Stimulated activated CD4-positive, alpha-beta T cell treated with anti-CD3 and anti-CD28 coated beads, TNF-alpha, amount 100 ng/mL, for 48 hours (primary cell): ENCODE measurements around the gene ARHGAP10.
"Not testable (repeated sequence)": the region's sequence is repeated elsewhere in the genome, so short reads cannot be mapped to it uniquely, and the experiment has no call there.

Experiments used
- DNase-seq, 3 donors: peaks; one replicate each; pipeline ENCODE4 v3.0.0-alpha.2; 2020; ENCODE audit warnings: low read depth in 3 of 3

ARHGAP10 gene

DNA sequence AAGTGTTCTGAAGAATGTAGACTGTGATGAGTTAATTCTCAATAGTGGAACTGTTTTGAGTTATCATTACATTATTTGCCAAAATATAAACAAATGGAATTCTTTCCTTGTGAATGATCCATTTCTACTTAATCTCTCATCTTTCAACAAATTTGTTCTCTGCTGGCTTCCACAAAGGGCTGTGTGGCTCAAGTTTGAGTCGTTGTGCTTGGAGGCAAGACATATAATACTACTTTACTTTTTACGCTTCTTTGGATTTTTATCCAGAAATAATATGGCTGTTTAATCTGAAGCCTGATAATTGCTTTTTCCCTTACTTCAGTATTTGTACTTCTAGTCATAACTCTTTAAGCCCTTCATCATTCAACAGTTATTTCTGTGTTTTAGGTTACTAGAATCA lies 169.5 kb downstream of the ARHGAP10 start:
- no peak for DNase-seq

DNA sequence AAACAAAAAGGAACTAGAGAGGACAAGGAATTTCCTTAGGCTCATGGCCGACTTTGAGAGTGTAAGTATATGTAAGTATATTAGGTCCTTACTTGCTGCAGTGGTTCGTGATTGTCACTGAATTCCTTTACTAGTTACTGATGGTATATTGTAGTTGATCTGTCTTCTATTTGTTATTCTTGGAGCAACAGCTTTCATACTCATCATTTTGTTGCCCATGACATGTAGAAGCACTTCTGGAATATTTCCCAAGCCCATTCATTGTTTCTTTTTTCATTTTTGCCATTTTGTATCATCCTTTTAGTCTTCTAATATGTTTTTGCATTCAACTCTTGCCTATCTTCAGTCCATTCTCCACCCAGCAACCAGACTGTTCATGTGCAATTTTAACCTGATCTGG lies 170.0 kb downstream of the ARHGAP10 start:
- no peak for DNase-seq

DNA sequence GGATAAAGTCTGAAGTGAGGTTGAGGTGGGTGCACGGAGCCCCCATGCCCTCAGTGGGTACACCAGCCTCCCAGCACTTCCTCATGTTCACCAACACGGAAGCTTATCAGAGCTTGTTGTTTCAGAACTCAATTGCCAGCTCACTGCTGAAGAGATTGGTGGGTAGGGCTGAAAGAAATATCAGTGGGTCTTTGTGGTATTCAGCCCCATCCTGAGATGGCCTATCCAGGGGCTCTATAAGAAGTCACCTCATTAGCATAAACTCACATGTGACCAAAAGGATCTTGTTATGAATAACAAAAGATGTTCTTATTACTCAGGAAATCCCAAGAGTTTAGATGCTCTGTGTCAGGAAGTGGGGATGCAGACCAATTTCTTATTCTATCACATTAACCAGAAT lies 177.3 kb downstream of the ARHGAP10 start:
- DNase-seq = no peak

DNA sequence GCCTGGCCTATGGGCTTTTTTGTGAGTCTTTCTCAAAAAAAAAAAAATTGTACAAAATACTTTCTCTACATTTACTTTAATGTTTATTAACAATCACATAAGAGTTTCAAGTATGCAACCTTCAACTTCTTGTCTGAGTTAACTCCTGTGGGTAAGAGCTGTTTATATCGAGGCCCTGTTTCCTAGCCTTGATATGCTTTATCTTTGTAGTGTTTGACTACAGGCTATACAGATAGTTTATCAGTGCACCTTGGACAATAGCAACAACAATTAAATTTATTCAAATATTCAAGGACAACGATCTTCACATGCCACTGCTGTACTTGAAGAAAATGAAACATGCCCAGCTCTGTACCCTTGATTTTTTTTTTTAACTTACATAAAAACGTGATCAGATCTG lies 178.4 kb downstream of the ARHGAP10 start:
- no peak for DNase-seq

DNA sequence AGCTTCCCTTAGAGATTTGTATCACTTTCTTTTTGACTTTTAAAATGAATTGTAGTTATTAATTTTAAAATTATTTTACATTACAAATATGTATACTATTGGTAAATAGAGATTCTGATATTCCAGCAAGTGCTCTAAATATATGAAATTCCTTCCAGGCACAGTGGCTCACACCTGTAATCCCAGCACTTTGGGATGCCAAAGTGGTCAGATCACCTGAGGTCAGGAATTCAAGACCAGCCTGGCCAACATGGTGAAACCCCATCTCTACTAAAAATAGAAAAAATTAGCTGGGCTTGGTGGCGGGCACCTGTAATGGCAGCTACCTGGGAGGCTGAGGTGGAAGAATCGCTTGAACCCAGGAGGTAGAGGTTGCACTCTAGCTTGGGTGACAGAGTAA lies 180.2 kb downstream of the ARHGAP10 start:
- not testable (repeated sequence) for DNase-seq

DNA sequence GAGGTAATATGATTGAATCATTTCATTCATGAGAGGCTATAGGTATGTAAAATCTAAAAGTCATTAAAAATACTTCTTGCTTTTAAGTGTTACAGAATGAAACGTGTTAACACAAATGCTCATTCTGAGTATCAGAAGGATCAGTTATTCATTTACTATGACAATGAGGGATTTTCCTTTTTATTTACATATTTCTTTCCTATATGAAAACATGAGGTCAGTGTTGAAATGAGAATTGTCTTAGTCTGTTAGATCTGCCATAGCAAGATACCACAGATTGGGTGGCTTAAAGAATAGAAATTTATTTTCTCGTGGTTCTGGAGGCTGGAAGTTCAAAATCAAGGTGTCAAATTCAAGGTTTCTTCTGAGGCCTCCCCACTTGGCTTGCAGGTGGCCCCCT lies 181.2 kb downstream of the ARHGAP10 start:
- DNase-seq = no peak

DNA sequence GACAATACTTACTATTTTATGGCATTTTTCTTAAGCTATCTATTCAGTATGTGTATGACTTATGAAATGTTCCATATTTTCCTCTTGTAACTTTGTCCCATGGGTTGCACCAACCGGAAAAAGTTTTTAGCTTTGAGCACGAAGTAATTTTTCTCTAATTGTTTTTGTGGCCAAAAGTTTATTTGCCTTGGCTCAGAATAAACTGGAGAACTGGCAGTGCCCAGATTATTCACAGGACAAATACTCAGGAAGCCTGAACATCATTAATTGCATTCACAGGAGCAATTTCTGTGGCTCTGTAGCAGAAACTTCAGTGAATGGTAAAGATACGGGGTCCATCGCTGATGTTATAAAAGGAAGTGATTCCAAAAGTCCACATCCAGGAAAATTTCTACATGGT lies 184.5 kb downstream of the ARHGAP10 start:
- DNase-seq = no peak

DNA sequence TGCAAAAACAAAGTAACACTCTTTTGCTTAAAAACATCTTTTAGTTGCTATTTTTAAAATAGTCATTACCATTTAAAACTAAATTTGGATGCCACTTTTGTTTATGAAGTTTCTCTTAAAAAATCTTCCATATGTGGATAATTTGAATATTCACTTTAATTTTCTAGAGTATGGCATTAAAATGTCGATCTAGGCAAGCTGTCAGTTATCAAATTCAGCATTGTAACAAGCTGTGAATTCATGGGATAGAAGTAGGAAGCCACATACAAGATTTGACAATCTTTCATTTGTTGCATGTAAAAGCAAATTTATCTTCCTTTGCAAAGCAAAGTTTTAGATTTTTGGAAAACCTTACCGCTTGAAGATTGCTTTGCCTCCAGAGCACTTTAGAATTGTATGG lies 191.5 kb downstream of the ARHGAP10 start:
- DNase-seq = no peak

DNA sequence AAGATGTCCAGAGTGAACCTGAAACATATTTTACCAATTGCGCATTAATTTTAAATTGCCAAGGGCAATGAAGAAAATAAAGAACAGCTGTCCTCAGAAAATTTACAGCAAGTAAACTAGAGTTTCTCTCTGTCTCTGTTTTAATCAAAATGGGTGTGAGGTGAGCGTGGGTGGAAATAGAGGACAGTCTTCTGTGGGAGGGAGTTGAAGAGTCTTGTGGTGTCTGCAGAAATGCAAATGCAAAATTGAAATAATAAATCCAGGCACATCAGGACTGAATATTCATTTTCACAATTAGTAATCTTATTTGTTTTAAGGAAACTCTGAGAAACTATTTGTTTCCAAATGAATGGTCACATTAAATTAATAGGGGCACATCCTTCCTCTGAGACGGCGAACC lies 192.0 kb downstream of the ARHGAP10 start:
- DNase-seq = no peak

DNA sequence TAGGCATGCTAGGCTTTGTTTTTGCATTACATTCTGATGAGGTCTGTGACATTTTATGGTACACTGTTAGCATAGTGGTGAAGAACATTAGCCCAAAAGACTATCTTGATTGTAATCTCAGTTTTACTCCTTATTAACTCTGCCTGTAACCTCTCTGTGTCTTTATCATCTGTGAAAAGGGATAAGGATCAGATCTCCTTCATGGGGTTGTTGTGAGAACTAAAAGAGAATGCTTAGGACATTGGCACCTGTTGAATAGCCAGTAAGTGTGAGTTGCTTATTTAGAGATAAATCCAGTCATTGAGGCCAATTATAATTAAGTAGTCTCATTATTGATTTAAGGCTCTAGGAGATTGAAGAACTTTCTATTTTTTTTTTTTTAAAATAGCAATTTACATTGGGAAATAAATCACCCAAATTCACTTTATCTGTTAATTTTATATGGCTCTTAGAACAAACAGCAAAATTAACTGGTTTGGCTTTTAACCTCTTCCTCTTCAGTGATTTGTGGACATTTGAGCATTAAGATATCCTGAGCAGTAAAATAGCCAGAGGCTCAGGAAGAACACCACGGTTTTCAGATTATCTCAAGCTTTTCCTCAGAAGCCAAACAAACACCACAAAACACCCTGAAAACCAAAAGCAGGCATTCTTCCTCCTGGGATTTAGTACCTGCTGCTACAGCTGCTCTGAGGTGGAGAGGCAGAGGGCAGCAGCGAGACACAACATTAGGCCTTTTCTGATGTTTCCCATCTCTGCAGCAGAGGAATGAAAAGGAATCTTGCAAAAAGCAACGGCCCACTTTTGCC lies 192.9 kb downstream of the ARHGAP10 start:
- DNase-seq = no peak

DNA sequence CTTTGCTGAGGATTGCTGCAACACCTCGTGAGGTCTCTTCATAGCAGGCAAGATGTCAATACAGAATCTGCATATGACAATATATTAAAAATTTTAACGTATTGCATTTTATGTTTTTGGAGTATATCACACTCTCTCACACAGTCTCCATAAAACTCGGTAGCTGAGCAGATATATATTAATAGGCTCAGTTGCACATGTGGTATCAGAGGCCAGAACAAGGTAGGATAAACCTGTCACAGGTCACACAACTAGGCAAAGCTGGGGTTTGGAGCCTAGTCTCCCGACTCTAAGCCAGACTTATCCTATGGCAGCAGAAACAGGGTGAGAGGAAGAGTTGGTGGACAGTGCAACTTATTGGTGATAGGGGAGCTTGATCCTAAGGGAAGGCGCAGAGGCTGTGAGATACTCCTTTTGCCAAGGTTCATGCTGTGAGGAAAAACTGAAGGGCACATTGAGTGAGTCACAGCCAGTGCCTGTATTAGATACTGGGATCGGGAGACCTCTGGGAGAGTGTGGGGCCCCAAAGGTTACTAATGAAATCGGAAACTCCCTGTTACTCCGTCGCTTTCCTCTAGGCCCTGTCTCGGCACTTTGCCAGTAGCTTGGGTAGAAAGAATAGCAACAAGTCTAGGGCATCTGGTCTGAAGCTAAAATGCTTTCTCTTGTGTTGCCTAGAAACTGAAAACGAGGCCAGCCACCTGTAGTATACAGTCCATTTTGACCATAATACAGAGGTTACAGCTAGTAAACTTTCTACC lies 195.7 kb downstream of the ARHGAP10 start:
- DNase-seq = no peak

DNA sequence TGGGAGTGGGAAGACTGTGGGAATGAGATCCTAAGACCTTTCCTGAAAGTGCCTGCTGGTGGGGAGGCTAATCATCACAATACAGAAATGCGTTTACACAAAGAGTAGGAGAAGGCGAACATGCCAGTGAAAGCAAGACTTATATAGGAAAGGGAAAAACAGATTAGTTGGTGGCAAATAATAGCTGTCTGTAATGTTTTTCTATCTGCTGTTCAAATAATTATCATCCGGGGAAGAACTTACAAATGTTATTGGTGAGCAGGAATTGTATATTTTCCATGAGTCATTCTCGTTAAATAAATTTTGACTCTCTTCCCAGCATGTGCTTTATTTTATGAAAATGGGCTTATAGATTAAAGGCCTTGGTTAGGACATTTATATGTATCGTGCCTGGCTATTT lies 196.5 kb downstream of the ARHGAP10 start:
- DNase-seq = no peak

DNA sequence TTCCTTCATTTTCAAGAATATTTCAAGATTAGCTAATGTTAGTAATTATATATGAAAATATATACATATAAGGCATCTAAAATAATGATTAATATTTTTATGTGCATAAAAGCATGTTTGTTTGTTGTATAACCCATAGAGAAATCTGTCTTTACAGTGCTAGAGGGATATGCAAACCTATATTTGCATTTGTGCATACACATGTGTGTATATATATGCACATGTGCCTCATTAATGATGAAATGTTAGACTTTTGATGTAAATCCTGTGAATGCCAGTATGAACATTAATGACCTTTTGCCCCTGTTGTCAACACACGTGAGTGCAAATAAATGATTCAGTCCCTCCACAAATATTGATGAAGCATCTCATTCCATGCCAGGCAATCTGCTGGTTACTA lies 197.9 kb downstream of the ARHGAP10 start:
- DNase-seq = no peak

DNA sequence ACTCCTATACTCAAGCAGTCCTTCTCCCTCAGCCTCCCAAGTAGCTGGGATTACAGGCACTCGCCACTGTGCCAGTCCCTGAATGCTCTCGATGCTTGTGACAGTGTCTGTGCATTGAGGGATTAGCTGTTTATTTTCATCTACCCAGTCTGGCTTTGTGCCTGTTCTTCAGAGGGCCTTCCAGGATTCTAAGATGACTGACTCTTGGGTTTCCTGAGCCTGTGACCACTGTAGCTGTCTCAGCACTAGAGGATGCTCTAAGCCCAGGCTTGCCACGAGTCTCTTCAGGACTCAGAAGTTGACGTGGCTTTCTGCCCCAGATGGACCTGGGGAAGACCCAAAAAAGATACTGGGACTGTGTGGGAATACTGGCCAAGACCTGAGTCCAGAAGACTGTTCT lies 201.4 kb downstream of the ARHGAP10 start:
- no peak for DNase-seq

DNA sequence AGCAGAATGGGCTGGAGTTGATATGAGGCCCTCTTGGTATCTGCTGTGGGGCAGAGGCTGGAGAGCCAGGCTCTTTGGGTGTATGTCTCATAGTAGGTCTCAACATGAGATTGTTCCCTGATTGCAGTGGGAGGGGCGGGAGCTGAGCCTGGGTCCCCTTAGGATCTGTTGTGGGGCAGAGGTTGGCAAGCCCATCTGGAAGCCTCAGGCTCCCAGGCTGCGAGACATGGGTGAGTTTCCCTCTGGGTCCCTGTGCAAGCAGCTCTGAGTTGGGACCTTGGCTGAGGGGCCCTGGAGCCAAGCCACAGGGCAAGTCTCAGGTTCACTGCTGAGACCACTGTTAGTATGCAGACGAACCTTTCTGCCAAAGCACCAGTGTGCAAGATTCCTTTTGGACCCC lies 201.9 kb downstream of the ARHGAP10 start:
- no peak for DNase-seq

DNA sequence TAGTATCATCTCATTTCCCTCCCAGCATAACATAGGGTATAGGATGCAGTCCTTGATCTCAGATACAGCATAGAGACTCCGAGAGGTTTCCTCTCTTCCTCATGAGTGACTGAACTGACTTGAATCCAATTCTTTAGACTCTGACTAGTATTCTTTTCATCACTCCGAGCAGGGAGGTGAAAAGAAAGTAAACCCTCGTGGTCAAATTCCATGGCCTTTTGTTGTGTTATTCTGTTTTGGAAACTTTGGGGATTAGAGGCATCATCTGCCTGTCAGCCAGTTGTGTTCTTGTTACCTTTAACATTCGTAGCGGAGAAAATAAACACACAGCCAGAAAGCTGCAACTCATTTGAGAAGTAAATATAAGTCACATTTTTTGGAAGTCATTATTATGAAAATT lies 206.6 kb downstream of the ARHGAP10 start:
- DNase-seq = no peak

DNA sequence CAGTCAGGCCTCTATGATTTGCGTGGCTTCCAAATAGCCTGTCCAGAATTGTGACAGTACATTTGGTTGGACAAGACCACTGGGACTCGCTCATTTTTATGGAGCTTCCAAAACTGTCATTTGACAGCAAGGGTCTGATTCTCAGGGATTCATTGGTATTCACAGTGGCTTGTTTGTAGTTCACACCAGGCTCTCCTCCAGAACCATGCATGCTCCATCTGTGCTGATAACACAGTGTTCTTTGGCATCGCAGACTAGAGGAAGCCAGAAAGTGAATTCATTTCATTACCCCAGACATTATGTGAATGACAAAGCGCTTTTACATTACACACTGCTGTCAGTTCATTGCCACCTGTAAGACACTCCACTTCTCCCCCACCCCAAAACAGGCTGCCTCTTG lies 208.3 kb downstream of the ARHGAP10 start:
- no peak for DNase-seq

DNA sequence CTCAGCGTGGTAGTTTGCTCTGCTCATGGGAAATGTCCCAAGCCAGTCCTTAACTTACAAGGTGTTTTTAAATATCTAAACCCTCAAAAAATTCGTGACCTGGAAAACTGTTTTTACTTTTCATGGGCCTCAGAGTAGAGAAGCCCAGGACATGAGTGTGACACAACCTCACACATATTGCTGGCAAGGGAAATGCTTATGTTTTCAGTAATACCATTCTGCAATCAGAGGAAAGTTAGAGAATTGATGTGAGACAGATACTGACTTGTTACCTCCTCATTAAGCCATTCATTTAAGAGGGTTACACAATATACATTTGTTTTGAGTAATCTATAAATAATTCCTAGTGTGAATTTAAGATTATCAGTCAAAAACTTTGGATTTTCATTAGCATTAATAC lies 209.5 kb downstream of the ARHGAP10 start:
- DNase-seq = no peak

DNA sequence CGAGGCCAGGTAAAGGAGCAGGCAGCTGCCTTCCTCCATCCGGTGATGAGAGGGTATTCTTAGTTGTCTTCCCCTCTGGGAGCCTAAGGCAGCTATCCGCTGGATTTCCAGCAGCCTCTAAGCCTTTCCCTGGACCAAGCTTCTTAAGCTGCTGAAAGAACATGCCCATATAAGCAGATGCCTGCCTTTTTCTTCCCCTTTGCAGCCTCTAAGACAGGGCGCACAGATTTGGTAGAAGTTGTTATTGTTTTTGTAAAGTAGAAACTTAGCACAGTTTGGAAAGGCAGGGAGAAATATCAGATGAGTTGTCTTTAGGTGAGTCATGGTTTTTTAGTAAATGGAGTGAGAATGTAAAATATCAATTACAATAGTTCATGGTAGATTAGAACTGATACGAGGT lies 210.8 kb downstream of the ARHGAP10 start:
- no peak for DNase-seq

DNA sequence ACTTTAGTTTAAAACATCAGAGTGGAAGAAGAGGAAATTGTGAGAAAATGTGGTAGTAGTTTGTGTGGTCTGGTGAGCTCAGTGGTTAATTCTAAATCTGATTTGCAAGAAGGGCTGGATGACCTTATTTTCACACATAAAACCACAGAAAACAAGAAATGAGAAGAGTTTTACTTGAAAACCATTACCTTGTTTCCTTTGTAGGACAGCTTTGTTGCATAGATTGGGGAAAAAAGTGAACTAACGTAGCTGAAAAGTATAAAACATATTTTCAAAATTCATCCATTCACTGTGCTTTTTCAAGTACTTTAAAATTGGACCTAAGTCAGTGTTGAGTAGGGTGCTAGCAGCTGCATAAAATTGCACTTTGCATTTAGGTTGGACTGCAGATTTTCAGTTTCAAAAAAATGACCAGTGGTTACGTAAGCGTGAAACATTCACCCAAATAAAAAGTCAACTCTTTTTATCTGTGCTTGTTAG lies 211.3 kb downstream of the ARHGAP10 start:
- DNase-seq = no peak

DNA sequence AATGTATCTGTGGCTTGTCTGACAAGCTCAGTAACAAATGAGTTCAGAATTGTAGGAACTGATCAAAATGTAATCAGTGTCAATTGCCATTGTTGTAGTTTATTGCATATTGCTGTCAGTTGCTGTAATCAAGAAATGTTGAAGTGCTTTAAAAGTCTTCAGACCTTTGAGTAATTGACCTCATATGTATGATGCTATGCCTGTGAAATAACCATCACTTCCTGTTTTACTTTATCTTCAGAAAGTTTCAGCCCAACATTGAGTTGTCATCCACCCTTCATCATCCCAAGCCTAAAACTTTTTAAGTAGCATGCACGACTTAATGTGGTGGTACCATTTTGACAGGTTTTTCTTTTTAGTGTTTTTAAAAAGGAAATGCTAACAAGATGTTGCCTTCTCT lies 212.4 kb downstream of the ARHGAP10 start:
- DNase-seq = no peak

DNA sequence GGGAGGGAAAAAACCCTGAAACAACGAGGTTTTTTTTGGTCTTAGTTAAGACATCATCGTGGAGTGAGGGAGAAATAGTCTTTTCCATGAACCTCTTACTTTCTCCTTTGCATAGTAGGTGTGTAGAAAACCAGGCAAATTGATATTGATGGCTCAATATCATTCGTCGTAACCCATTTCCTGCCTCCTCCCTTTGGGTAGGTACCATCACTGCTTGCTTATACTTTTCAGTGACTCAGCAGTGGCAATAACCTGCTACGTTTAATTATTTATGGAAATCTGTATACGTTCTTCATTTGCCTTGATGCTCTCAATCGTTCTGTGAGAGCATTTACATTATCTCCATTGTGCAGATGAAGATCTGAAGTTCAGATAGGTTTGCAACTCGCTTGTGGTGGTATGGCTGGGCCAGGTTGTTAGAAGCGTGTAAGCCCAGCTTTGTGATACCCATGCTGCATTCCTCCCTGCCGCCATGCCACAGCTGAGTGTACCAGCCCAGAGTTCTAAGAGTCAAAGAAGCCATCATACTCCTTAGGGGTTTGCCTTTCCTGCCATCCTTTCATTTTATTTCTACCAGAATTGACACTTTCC lies 212.9 kb downstream of the ARHGAP10 start:
- DNase-seq = no peak

DNA sequence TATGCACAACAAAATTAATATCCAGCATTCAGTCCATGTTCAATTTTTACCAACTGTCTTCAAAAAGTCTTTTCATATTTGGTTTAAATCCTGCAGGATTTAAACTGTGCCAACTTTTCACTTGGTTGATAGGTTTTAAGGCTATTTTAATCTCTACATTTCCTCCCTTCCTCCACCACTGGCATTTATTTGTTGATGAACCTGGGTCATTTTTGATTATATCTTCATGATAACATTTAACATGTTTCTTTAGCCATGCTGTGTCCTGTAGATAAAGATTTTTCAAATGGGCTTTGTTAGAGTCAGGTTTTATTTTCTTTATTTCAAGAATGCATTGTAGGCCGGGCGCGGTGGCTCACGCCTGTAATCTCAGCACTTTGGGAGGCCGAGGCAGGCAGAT lies 216.4 kb downstream of the ARHGAP10 start:
- no peak for DNase-seq
